ENCODE results near the gene NUDT22.

GRCh38 chr11:64178951-64179639 lies 47.0 kb upstream of the NUDT22 start:
- no peak for TF ChIP-seq RFX5 (IDR thresholded peaks at IDR 0.05; ENCODE audit: borderline replicate concordance, low read depth, low read length)
- TF ChIP-seq POLR2A (IDR thresholded peaks at IDR 0.05; ENCODE audit: control extremely low read depth in 1 of 2, low read depth in 2 of 2, low read length in 2 of 2), result no peak
- TF ChIP-seq RAD21 (IDR thresholded peaks at IDR 0.05 in 1 of 2, conservative IDR thresholded peaks at IDR 0.05 in 1 of 2; ENCODE audit: low read depth in 2 of 2, low read length in 2 of 2), result no peak
- TF ChIP-seq CTCF (IDR thresholded peaks at IDR 0.05; ENCODE audit: control extremely low read depth in 1 of 3, insufficient read depth in 1 of 3, low read depth in 1 of 3, low read length in 3 of 3), result no peak
- no peak for TF ChIP-seq RNF2 (IDR thresholded peaks at IDR 0.05; ENCODE audit: borderline replicate concordance, low read depth, low read length, missing control alignments, poor library complexity, severe bottlenecking)
- no peak for TF ChIP-seq HDAC6 (IDR thresholded peaks at IDR 0.05; ENCODE audit: low read depth, low read length)
- no peak for TF ChIP-seq GABPA (IDR thresholded peaks at IDR 0.05; ENCODE audit: borderline replicate concordance, insufficient read depth, low read length)
- no peak for TF ChIP-seq RBBP5 (IDR thresholded peaks at IDR 0.05; ENCODE audit: borderline replicate concordance, low read depth, low read length)
- TF ChIP-seq ZNF274 (IDR thresholded peaks at IDR 0.05; ENCODE audit: borderline replicate concordance, extremely low read depth, low read length), result no peak
- no peak for TF ChIP-seq SP1 (IDR thresholded peaks at IDR 0.05; ENCODE audit: low read depth, low read length)
- TF ChIP-seq FOSL1 (IDR thresholded peaks at IDR 0.05; ENCODE audit: insufficient read depth, low read depth, low read length), result no peak

All from H1 (cell line).